Stimulated activated naive CD8-positive, alpha-beta T cell treated with anti-CD3 and anti-CD28 coated beads, Interleukin-15, Interleukin-2, amounts not matched to agents 100 ng/mL and 50 ng/mL, for 24 hours (primary cell): ENCODE results near the gene ARHGDIA.

Experiments
- H3K27ac Mint-ChIP-seq: one replicate; pipeline ENCODE4 v1.8.0; 2021; ENCODE audit warnings: mild to moderate bottlenecking, mixed read lengths
- H3K27me3 Mint-ChIP-seq: one replicate; pipeline ENCODE4 v1.8.0; 2021; ENCODE audit warnings: mixed read lengths
- H3K36me3 Mint-ChIP-seq: one replicate; pipeline ENCODE4 v1.8.0; 2021; ENCODE audit warnings: low read depth, mixed read lengths
- H3K4me1 Mint-ChIP-seq: one replicate; pipeline ENCODE4 v1.8.0; 2021; ENCODE audit warnings: low read depth, mixed read lengths
- H3K4me3 Mint-ChIP-seq: one replicate; pipeline ENCODE4 v1.8.0; 2021; ENCODE audit warnings: mild to moderate bottlenecking, mixed read lengths
- H3K9me3 Mint-ChIP-seq: one replicate; pipeline ENCODE4 v1.8.0; 2021; ENCODE audit warnings: mixed read lengths

ARHGDIA gene

DNA sequence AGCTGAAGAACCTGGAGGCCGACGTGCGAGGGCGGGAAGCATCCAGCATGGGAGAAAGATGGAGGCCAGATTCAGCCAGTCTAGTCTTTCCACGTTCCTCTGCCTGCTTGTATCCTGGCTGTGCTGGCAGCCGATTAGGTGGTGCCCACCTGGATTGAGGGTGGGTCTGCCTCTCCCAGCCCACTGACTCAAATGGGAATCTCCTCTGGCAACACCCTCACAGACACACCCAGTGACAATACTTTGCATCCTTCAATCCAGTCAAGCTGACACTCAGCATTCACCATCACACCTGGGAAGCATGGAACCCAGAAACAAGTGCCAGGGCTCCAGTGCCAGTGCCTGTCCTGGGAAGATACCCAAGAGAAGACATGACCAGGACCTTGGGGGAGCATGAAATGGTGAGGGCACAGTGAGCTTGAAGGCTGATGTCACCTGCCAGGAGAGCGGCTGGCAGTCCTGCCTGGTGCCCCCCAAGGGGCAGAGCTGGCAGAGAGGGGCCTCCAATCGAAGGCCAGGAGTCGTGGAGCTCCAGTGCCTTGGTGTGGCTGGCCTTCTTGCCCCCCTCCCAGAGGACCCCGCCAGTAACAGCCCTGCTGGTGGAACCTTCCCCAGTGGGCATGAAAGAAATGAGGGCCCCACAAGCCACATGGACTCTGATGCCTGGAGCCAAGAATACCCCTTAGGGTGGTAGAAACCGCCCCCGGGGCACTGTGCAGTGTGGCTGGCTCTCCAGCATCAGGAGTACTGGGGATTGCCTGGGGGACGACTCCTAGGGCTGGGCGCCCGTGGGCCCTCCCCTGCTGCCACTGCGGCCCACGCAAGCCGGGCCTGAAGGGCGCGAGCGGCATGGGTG is 30.3 kb upstream of the ARHGDIA start:
- peaks cover 9% of the 10 kb centered on the region for H3K4me1 Mint-ChIP-seq
- no peaks in the 10 kb centered on the region for H3K9me3 Mint-ChIP-seq
- peaks cover 16% of the 10 kb centered on the region for H3K36me3 Mint-ChIP-seq
- H3K27me3 Mint-ChIP-seq, result peaks cover 9% of the 10 kb centered on the region
- H3K4me3 Mint-ChIP-seq, result no peak overlapping the region
- no peak overlapping the region for H3K27ac Mint-ChIP-seq

GRCh38 chr17:81900181-81900820 is 29.2 kb upstream of the ARHGDIA start:
- Mint-ChIP-seq H3K36me3 (peaks cover 18% of the 10 kb centered on the region), H3K4me1 (peaks cover 9% of the 10 kb centered on the region), H3K27ac (no peak overlapping the region), H3K4me3 (no peak overlapping the region), H3K9me3 (no peaks in the 10 kb centered on the region), H3K27me3 (peaks cover 9% of the 10 kb centered on the region)

DNA sequence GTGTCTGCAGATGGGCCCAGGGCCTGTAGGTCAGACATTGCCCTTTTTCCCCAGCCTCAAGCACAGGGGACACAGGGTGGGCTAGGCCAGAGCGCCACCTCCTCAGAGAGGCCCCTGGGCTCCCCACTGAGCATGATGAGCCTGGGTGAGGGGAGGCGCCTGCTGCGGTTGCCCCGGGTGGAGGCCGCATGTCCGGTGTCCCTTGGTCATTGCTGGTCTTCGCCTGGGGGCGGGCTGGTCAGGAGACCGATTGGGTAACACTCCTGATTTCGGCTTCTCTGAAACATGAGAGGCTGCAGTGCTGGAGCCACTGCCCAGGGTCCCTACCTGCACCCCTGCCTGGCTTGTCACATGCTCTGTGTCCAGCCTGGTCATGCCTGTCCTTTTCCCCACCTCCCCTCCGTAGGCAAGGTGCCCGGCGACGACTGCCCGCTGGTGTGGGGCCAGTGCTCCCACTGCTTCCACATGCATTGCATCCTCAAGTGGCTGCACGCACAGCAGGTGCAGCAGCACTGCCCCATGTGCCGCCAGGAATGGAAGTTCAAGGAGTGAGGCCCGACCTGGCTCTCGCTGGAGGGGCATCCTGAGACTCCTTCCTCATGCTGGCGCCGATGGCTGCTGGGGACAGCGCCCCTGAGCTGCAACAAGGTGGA is 28.5 kb upstream of the ARHGDIA start:
- Mint-ChIP-seq H3K27ac (no peak overlapping the region), H3K36me3 (peaks cover 21% of the 10 kb centered on the region), H3K27me3 (peaks cover 9% of the 10 kb centered on the region), H3K4me1 (peaks cover 9% of the 10 kb centered on the region), H3K9me3 (no peaks in the 10 kb centered on the region), H3K4me3 (no peak overlapping the region)

- Mint-ChIP-seq H3K27me3 (peaks cover 9% of the 10 kb centered on the region), H3K27ac (no peak overlapping the region), H3K9me3 (no peaks in the 10 kb centered on the region), H3K36me3 (peaks cover 21% of the 10 kb centered on the region), H3K4me3 (no peak overlapping the region), H3K4me1 (peaks cover 9% of the 10 kb centered on the region)
Measured at GRCh38 chr17:81898885-81899284, 27.7 kb upstream of the ARHGDIA start.

DNA sequence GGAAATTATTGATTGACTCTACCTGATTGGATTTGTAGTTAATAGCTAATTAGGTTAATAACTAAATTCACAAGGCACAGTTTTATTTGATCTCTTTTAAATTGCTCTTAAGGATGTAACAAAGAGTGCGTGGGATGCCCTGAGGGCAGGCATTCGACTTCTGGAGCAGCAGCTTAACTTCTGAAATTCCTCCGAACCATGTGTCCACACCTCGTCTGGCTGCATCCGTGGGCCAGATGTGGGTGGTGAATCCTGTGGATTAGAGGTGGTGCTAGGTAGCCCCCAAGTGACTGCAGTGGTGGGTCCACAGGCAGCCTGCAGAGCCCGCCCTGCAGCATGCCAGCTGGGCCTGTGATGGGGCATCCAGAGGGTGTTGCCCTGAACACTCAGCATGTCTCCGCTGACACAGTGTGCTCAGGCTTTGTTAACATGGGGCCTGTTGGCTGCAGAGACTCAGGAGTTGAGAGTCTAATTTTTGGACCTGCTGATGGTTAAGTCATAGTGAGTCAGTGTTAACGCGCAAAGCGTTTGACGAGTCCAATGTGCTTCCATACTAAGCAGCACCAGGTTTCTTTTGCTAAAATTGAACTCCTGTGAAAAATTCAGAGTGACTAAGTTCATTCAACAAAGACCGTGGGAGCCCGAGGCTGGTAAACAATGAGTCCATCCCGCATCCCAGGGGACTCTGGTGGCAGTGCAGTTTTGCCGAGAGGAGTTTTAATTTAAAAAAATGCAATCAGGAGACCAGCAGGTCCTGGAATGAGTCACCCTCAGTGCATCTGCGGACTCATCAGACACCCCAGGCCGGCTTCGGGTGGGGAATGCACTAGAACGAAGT is 27.1 kb upstream of the ARHGDIA start:
- H3K4me1 Mint-ChIP-seq, result peaks cover 9% of the 10 kb centered on the region
- no peak overlapping the region for H3K4me3 Mint-ChIP-seq
- H3K27ac Mint-ChIP-seq, result no peak overlapping the region
- H3K27me3 Mint-ChIP-seq, result peaks cover 9% of the 10 kb centered on the region
- no peaks in the 10 kb centered on the region for H3K9me3 Mint-ChIP-seq
- H3K36me3 Mint-ChIP-seq, result peaks cover 21% of the 10 kb centered on the region

GRCh38 chr17:81895400-81895799 is 24.3 kb upstream of the ARHGDIA start:
- Mint-ChIP-seq H3K27me3 (no peaks in the 10 kb centered on the region), H3K27ac (no peak overlapping the region), H3K36me3 (peaks cover 29% of the 10 kb centered on the region), H3K9me3 (no peaks in the 10 kb centered on the region), H3K4me1 (peaks cover 6% of the 10 kb centered on the region), H3K4me3 (no peak overlapping the region)

- H3K4me1 Mint-ChIP-seq, result peaks cover 33% of the 10 kb centered on the region
- H3K9me3 Mint-ChIP-seq, result no peaks in the 10 kb centered on the region
- peaks cover 46% of the 10 kb centered on the region for H3K36me3 Mint-ChIP-seq
- H3K27me3 Mint-ChIP-seq, result no peaks in the 10 kb centered on the region
- peak overlapping the region; percentile 98 for H3K27ac Mint-ChIP-seq
- H3K4me3 Mint-ChIP-seq, result peak overlapping the region; percentile 92
Measured at GRCh38 chr17:81891303-81891552, 20.1 kb upstream of the ARHGDIA start.

GRCh38 chr17:81890447-81891302 is 19.5 kb upstream of the ARHGDIA start:
- Mint-ChIP-seq H3K27me3 (no peaks in the 10 kb centered on the region), H3K4me1 (peaks cover 33% of the 10 kb centered on the region), H3K4me3 (peak overlapping the region; percentile 90), H3K27ac (peak overlapping the region; percentile 93), H3K9me3 (no peaks in the 10 kb centered on the region), H3K36me3 (peaks cover 51% of the 10 kb centered on the region)

- Mint-ChIP-seq H3K4me1 (peaks cover 33% of the 10 kb centered on the region), H3K9me3 (no peaks in the 10 kb centered on the region), H3K27ac (peak overlapping the region; percentile 93), H3K4me3 (peak overlapping the region; percentile 90), H3K27me3 (no peaks in the 10 kb centered on the region), H3K36me3 (peaks cover 57% of the 10 kb centered on the region)
Measured at GRCh38 chr17:81889602-81890001, 18.5 kb upstream of the ARHGDIA start.

- no peaks in the 10 kb centered on the region for H3K9me3 Mint-ChIP-seq
- peaks cover 33% of the 10 kb centered on the region for H3K4me1 Mint-ChIP-seq
- no peaks in the 10 kb centered on the region for H3K27me3 Mint-ChIP-seq
- peak overlapping the region; percentile 90 for H3K4me3 Mint-ChIP-seq
- H3K27ac Mint-ChIP-seq, result peak overlapping the region; percentile 93
- H3K36me3 Mint-ChIP-seq, result peaks cover 62% of the 10 kb centered on the region
Measured at GRCh38 chr17:81888988-81889595, 18.0 kb upstream of the ARHGDIA start.

DNA sequence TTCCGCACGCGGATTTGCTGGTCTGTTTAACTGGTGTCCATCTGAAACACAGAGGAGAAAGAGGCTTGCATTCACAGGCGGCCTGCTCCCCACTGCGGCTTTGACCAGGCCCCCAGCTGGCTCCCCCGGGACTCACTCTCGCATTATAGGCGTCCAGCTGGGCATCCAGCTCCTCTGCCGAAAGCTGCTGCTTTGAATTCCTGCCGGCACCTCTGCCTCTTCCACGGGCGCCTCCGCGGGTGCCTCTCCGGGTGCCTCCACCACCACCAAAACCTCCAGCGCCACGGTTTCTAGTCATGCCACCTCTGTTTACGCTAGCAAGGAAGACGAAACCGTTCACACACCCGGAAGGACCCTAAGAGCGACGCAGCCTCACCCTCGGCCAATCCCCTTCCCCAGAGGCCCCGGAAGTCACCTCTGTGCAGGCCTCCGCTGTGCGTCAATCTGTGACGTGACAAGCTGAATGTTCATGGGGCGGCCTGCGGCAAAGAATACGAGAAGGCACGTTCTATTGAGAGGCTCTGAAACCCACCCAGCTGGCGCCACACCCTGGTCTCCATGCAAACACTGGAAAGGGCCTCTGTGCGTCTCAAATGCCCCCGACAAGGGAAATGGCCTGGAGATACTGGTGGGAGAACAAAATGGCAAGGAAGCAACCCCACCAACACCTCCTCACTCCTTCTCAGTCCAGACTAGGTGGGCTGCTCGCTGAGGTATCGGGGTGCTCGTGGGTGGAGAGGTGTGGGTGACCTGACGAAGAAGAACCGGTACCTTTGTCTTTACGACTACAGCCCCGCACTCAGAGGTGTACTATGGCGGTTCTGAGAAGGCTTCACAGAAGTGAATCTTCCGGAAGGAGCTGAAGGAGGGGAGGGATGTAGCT is 17.2 kb upstream of the ARHGDIA start:
- Mint-ChIP-seq H3K9me3 (no peaks in the 10 kb centered on the region), H3K4me3 (peak overlapping the region; percentile 90), H3K36me3 (peaks cover 64% of the 10 kb centered on the region), H3K27me3 (no peaks in the 10 kb centered on the region), H3K27ac (peak overlapping the region; percentile 93), H3K4me1 (peaks cover 33% of the 10 kb centered on the region)

GRCh38 chr17:81885869-81886548 is 14.9 kb upstream of the ARHGDIA start:
- Mint-ChIP-seq H3K4me3 (no peak overlapping the region), H3K36me3 (peaks cover 72% of the 10 kb centered on the region), H3K4me1 (peaks cover 28% of the 10 kb centered on the region), H3K27ac (no peak overlapping the region), H3K9me3 (no peaks in the 10 kb centered on the region), H3K27me3 (no peaks in the 10 kb centered on the region)
